Right hindlimb (tissue), 1 donor: ENCODE measurements around the gene SLC7A5.
A peak's percentile ranks its signal among the peaks of the same experiment; 100 is the strongest.

Source experiments
- DNase-seq: peaks from one replicate; pipeline ENCODE4 v3.0.0-alpha.2; 2018

SLC7A5 gene

GRCh38 chr16:87845213-87845612, 24.1 kb downstream of the SLC7A5 start:
- DNase-seq = no peak

GRCh38 chr16:87844809-87845208, 24.5 kb downstream of the SLC7A5 start:
- DNase-seq = no peak

GRCh38 chr16:87844120-87844733, 25.1 kb downstream of the SLC7A5 start:
- DNase-seq = no peak

GRCh38 chr16:87843678-87844105, 25.6 kb downstream of the SLC7A5 start:
- DNase-seq = no peak

GRCh38 chr16:87842209-87842869, 27.0 kb downstream of the SLC7A5 start:
- no peak for DNase-seq

GRCh38 chr16:87841340-87842208, 27.7 kb downstream of the SLC7A5 start:
- DNase-seq = no peak

GRCh38 chr16:87840271-87840978, 28.9 kb downstream of the SLC7A5 start:
- no peak for DNase-seq

GRCh38 chr16:87839542-87840270, 29.6 kb downstream of the SLC7A5 start:
- DNase-seq = no peak

GRCh38 chr16:87838643-87839541, 30.4 kb downstream of the SLC7A5 start:
- DNase-seq = no peak

- no peak for DNase-seq
These were observed 31.5 kb downstream of the SLC7A5 start for GRCh38 chr16:87837627-87838289.

- DNase-seq = no peak
These were observed 32.3 kb downstream of the SLC7A5 start for GRCh38 chr16:87836844-87837581.

- DNase-seq = no peak
These were observed 32.9 kb downstream of the SLC7A5 start for GRCh38 chr16:87836346-87836843.

GRCh38 chr16:87835882-87836331, 33.4 kb downstream of the SLC7A5 start:
- DNase-seq = no peak

- peak; percentile 65 for DNase-seq
These were observed 34.4 kb downstream of the SLC7A5 start for GRCh38 chr16:87834668-87835473.

- no peak for DNase-seq
These were observed 35.2 kb downstream of the SLC7A5 start for GRCh38 chr16:87834005-87834667.

GRCh38 chr16:87833548-87833947, 35.8 kb downstream of the SLC7A5 start:
- DNase-seq = no peak

- no peak for DNase-seq
These were observed 36.4 kb downstream of the SLC7A5 start for GRCh38 chr16:87832741-87833502.
